ENCODE measurements around the gene ANKRD13D.
"Not testable (repeated sequence)": the region's sequence is repeated elsewhere in the genome, so short reads cannot be mapped to it uniquely, and the experiment has no call there.

The ANKRD13D gene

GRCh38 chr11:67317888-67318555 is 28.9 kb downstream of the ANKRD13D start:
- Histone ChIP-seq H3K27ac (ENCODE audit: low read depth, low read length) (no peak overlapping the region), H3K9me3 (ENCODE audit: control insufficient read depth, insufficient read depth, low read depth, low read length) (no peaks in the 10 kb centered on the region), H3K4me3 (ENCODE audit: low read depth, low read length) (peak overlapping the region; percentile 78), H3K4me1 (ENCODE audit: control insufficient read depth, insufficient read depth, low read length) (peaks cover 4% of the 10 kb centered on the region; the same call in 1 of the 2 replicates), H3K9ac (ENCODE audit: low read length) (peak overlapping the region; percentile 25), H3K36me3 (ENCODE audit: control insufficient read depth, insufficient read depth, low read length) (no peaks in the 10 kb centered on the region), H3K27me3 (ENCODE audit: control insufficient read depth, insufficient read depth, low read length) (peaks cover 36% of the 10 kb centered on the region)

GRCh38 chr11:67318876-67319275 is 29.8 kb downstream of the ANKRD13D start:
- H3K4me3 ChIP-seq (ENCODE audit: low read depth, low read length); H3K4me1 ChIP-seq (ENCODE audit: control insufficient read depth, insufficient read depth, low read length); H3K9ac ChIP-seq (ENCODE audit: low read length); H3K9me3 ChIP-seq (ENCODE audit: control insufficient read depth, insufficient read depth, low read depth, low read length); H3K27ac ChIP-seq (ENCODE audit: low read depth, low read length); H3K36me3 ChIP-seq (ENCODE audit: control insufficient read depth, insufficient read depth, low read length): not testable (repeated sequence)
- peaks cover 38% of the 10 kb centered on the region for H3K27me3 ChIP-seq (ENCODE audit: control insufficient read depth, insufficient read depth, low read length)

GRCh38 chr11:67320011-67320410 is 30.9 kb downstream of the ANKRD13D start:
- H3K36me3 ChIP-seq (ENCODE audit: control insufficient read depth, insufficient read depth, low read length), result no peaks in the 10 kb centered on the region
- peaks cover 4% of the 10 kb centered on the region; the same call in 1 of the 2 replicates for H3K4me1 ChIP-seq (ENCODE audit: control insufficient read depth, insufficient read depth, low read length)
- no peak overlapping the region for H3K27ac ChIP-seq (ENCODE audit: low read depth, low read length)
- peaks cover 38% of the 10 kb centered on the region for H3K27me3 ChIP-seq (ENCODE audit: control insufficient read depth, insufficient read depth, low read length)
- H3K4me3 ChIP-seq (ENCODE audit: low read depth, low read length), result no peak overlapping the region
- no peaks in the 10 kb centered on the region for H3K9me3 ChIP-seq (ENCODE audit: control insufficient read depth, insufficient read depth, low read depth, low read length)
- H3K9ac ChIP-seq (ENCODE audit: low read length), result no peak overlapping the region

- Histone ChIP-seq H3K4me3 (ENCODE audit: low read depth, low read length) (no peak overlapping the region), H3K27me3 (ENCODE audit: control insufficient read depth, insufficient read depth, low read length) (peaks cover 38% of the 10 kb centered on the region), H3K36me3 (ENCODE audit: control insufficient read depth, insufficient read depth, low read length) (no peaks in the 10 kb centered on the region), H3K9ac (ENCODE audit: low read length) (no peak overlapping the region), H3K27ac (ENCODE audit: low read depth, low read length) (no peak overlapping the region), H3K9me3 (ENCODE audit: control insufficient read depth, insufficient read depth, low read depth, low read length) (no peaks in the 10 kb centered on the region), H3K4me1 (ENCODE audit: control insufficient read depth, insufficient read depth, low read length) (peaks cover 4% of the 10 kb centered on the region; the same call in 1 of the 2 replicates)
Measured at GRCh38 chr11:67320691-67321090, 31.6 kb downstream of the ANKRD13D start.

- no peak overlapping the region for H3K27ac ChIP-seq (ENCODE audit: low read depth, low read length)
- no peaks in the 10 kb centered on the region for H3K36me3 ChIP-seq (ENCODE audit: control insufficient read depth, insufficient read depth, low read length)
- H3K27me3 ChIP-seq (ENCODE audit: control insufficient read depth, insufficient read depth, low read length), result peaks cover 38% of the 10 kb centered on the region
- H3K4me1 ChIP-seq (ENCODE audit: control insufficient read depth, insufficient read depth, low read length), result peaks cover 4% of the 10 kb centered on the region; the same call in 1 of the 2 replicates
- no peak overlapping the region for H3K9ac ChIP-seq (ENCODE audit: low read length)
- H3K4me3 ChIP-seq (ENCODE audit: low read depth, low read length), result no peak overlapping the region
- no peaks in the 10 kb centered on the region for H3K9me3 ChIP-seq (ENCODE audit: control insufficient read depth, insufficient read depth, low read depth, low read length)
Measured at GRCh38 chr11:67321313-67321871, 32.3 kb downstream of the ANKRD13D start.

GRCh38 chr11:67322049-67322448 is 32.9 kb downstream of the ANKRD13D start:
- no peaks in the 10 kb centered on the region for H3K9me3 ChIP-seq (ENCODE audit: control insufficient read depth, insufficient read depth, low read depth, low read length)
- peaks cover 4% of the 10 kb centered on the region; the same call in 1 of the 2 replicates for H3K4me1 ChIP-seq (ENCODE audit: control insufficient read depth, insufficient read depth, low read length)
- H3K27ac ChIP-seq (ENCODE audit: low read depth, low read length), result no peak overlapping the region
- no peak overlapping the region for H3K4me3 ChIP-seq (ENCODE audit: low read depth, low read length)
- no peak overlapping the region for H3K9ac ChIP-seq (ENCODE audit: low read length)
- no peaks in the 10 kb centered on the region for H3K36me3 ChIP-seq (ENCODE audit: control insufficient read depth, insufficient read depth, low read length)
- peaks cover 38% of the 10 kb centered on the region for H3K27me3 ChIP-seq (ENCODE audit: control insufficient read depth, insufficient read depth, low read length)

- peaks cover 30% of the 10 kb centered on the region for H3K27me3 ChIP-seq (ENCODE audit: control insufficient read depth, insufficient read depth, low read length)
- no peaks in the 10 kb centered on the region; the same call in 1 of the 2 replicates for H3K4me1 ChIP-seq (ENCODE audit: control insufficient read depth, insufficient read depth, low read length)
- H3K9me3 ChIP-seq (ENCODE audit: control insufficient read depth, insufficient read depth, low read depth, low read length), result no peaks in the 10 kb centered on the region
- no peak overlapping the region for H3K9ac ChIP-seq (ENCODE audit: low read length)
- no peaks in the 10 kb centered on the region for H3K36me3 ChIP-seq (ENCODE audit: control insufficient read depth, insufficient read depth, low read length)
- H3K27ac ChIP-seq (ENCODE audit: low read depth, low read length), result no peak overlapping the region
- no peak overlapping the region for H3K4me3 ChIP-seq (ENCODE audit: low read depth, low read length)
Measured at GRCh38 chr11:67323526-67323925, 34.4 kb downstream of the ANKRD13D start.

- Histone ChIP-seq H3K36me3 (ENCODE audit: control insufficient read depth, insufficient read depth, low read length) (no peaks in the 10 kb centered on the region), H3K27ac (ENCODE audit: low read depth, low read length) (no peak overlapping the region), H3K4me3 (ENCODE audit: low read depth, low read length) (no peak overlapping the region), H3K27me3 (ENCODE audit: control insufficient read depth, insufficient read depth, low read length) (no peaks in the 10 kb centered on the region), H3K4me1 (ENCODE audit: control insufficient read depth, insufficient read depth, low read length) (no peaks in the 10 kb centered on the region), H3K9me3 (ENCODE audit: control insufficient read depth, insufficient read depth, low read depth, low read length) (no peaks in the 10 kb centered on the region), H3K9ac (ENCODE audit: low read length) (no peak overlapping the region)
Measured at GRCh38 chr11:67332081-67332691, 43.1 kb downstream of the ANKRD13D start.

GRCh38 chr11:67337257-67337656 is 48.2 kb downstream of the ANKRD13D start:
- no peaks in the 10 kb centered on the region for H3K36me3 ChIP-seq (ENCODE audit: control insufficient read depth, insufficient read depth, low read length)
- H3K9me3 ChIP-seq (ENCODE audit: control insufficient read depth, insufficient read depth, low read depth, low read length), result no peaks in the 10 kb centered on the region; the same call in 1 of the 2 replicates
- H3K27me3 ChIP-seq (ENCODE audit: control insufficient read depth, insufficient read depth, low read length), result no peaks in the 10 kb centered on the region
- H3K27ac ChIP-seq (ENCODE audit: low read depth, low read length), result no peak overlapping the region
- no peaks in the 10 kb centered on the region for H3K4me1 ChIP-seq (ENCODE audit: control insufficient read depth, insufficient read depth, low read length)
- H3K9ac ChIP-seq (ENCODE audit: low read length), result no peak overlapping the region
- H3K4me3 ChIP-seq (ENCODE audit: low read depth, low read length), result no peak overlapping the region

- Histone ChIP-seq H3K9me3 (ENCODE audit: control insufficient read depth, insufficient read depth, low read depth, low read length) (no peaks in the 10 kb centered on the region; the same call in 1 of the 2 replicates), H3K4me1 (ENCODE audit: control insufficient read depth, insufficient read depth, low read length) (peaks cover 4% of the 10 kb centered on the region; the same call in 1 of the 2 replicates), H3K9ac (ENCODE audit: low read length) (no peak overlapping the region), H3K4me3 (ENCODE audit: low read depth, low read length) (no peak overlapping the region), H3K27ac (ENCODE audit: low read depth, low read length) (no peak overlapping the region), H3K36me3 (ENCODE audit: control insufficient read depth, insufficient read depth, low read length) (no peaks in the 10 kb centered on the region), H3K27me3 (ENCODE audit: control insufficient read depth, insufficient read depth, low read length) (no peaks in the 10 kb centered on the region)
Measured at GRCh38 chr11:67344264-67344663, 55.2 kb downstream of the ANKRD13D start.

- H3K9me3 ChIP-seq (ENCODE audit: control insufficient read depth, insufficient read depth, low read depth, low read length), result no peaks in the 10 kb centered on the region; the same call in 1 of the 2 replicates
- H3K9ac ChIP-seq (ENCODE audit: low read length), result no peak overlapping the region
- no peaks in the 10 kb centered on the region for H3K36me3 ChIP-seq (ENCODE audit: control insufficient read depth, insufficient read depth, low read length)
- H3K27me3 ChIP-seq (ENCODE audit: control insufficient read depth, insufficient read depth, low read length), result no peaks in the 10 kb centered on the region
- H3K4me3 ChIP-seq (ENCODE audit: low read depth, low read length), result no peak overlapping the region
- H3K4me1 ChIP-seq (ENCODE audit: control insufficient read depth, insufficient read depth, low read length), result peaks cover 4% of the 10 kb centered on the region; the same call in 1 of the 2 replicates
- no peak overlapping the region for H3K27ac ChIP-seq (ENCODE audit: low read depth, low read length)
Measured at GRCh38 chr11:67345247-67345919, 56.3 kb downstream of the ANKRD13D start.

All from HUES6 (cell line).